H9 (cell line): ENCODE results near the gene ARAP1. TPM values are rescaled to one million over a fixed set of nuclear protein-coding genes. Genes with fewer than 3 reads are reported as not detected.
A peak's percentile ranks its signal among the peaks of the same experiment; 100 is the strongest.

Source experiments
- DNase-seq: peaks from one replicate; pipeline ENCODE4 v3.0.0-alpha.2; 2017
- H2AFZ ChIP-seq: one replicate; pipeline ENCODE4 v1.6.1; 2013; ENCODE audit warnings: mild to moderate bottlenecking, low read length, control low read depth, moderate library complexity
- H2AK5ac ChIP-seq: 2 replicates; pipeline ENCODE4 v1.6.1; 2013; ENCODE audit warnings: low read length, control low read depth, mixed read lengths; ENCODE audit not compliant: insufficient read length
- H2BK120ac ChIP-seq: one replicate; pipeline ENCODE4 v1.6.1; 2013; ENCODE audit warnings: low read depth, mild to moderate bottlenecking, low read length, control low read depth, inconsistent platforms; ENCODE audit not compliant: poor library complexity, severe bottlenecking
- H2BK12ac ChIP-seq: 2 replicates; pipeline ENCODE4 v1.6.1; 2013; ENCODE audit warnings: low read length, control low read depth, mixed read lengths, low read depth; ENCODE audit not compliant: insufficient read length
- H2BK15ac ChIP-seq: 2 replicates; pipeline ENCODE4 v1.6.1; 2013; ENCODE audit warnings: low read depth, low read length, control low read depth
- H2BK20ac ChIP-seq: one replicate; pipeline ENCODE4 v1.6.1; 2013; ENCODE audit warnings: low read depth, mild to moderate bottlenecking, low read length, control low read depth, inconsistent platforms; ENCODE audit not compliant: poor library complexity, severe bottlenecking
- H2BK5ac ChIP-seq: 2 replicates; pipeline ENCODE4 v1.6.1; 2013; ENCODE audit warnings: low read length, control low read depth, mixed read lengths; ENCODE audit not compliant: insufficient read length
- H3K14ac ChIP-seq: 2 replicates; pipeline ENCODE4 v1.6.1; 2013; ENCODE audit warnings: low read length, control low read depth; ENCODE audit not compliant: insufficient read depth
- H3K18ac ChIP-seq: 2 replicates; pipeline ENCODE4 v1.6.1; 2013; ENCODE audit warnings: low read depth, mild to moderate bottlenecking, mixed read lengths, low read length, control low read depth; ENCODE audit not compliant: insufficient read length
- H3K23ac ChIP-seq: 2 replicates; pipeline ENCODE4 v1.6.1; 2013; ENCODE audit warnings: low read length, control low read depth, mixed read lengths, low read depth; ENCODE audit not compliant: insufficient read length
- H3K23me2 ChIP-seq: 2 replicates; pipeline ENCODE4 v1.6.1; 2013; ENCODE audit warnings: low read depth, mild to moderate bottlenecking, mixed read lengths, low read length, control low read depth; ENCODE audit not compliant: insufficient read length, poor library complexity, severe bottlenecking
- H3K27ac ChIP-seq: 2 replicates; pipeline ENCODE4 v1.5.1; 2013; ENCODE audit warnings: low read length, control low read depth, mixed read lengths, low read depth; ENCODE audit not compliant: insufficient read length
- H3K27me3 ChIP-seq: 2 replicates; pipeline ENCODE4 v1.6.1; 2013; ENCODE audit warnings: low read length, control low read depth, inconsistent platforms; ENCODE audit not compliant: insufficient read depth
- H3K4ac ChIP-seq: 2 replicates; pipeline ENCODE4 v1.6.1; 2013; ENCODE audit warnings: low read depth, mild to moderate bottlenecking, control low read depth, inconsistent platforms, low read length, moderate library complexity
- H3K4me1 ChIP-seq: 2 replicates; pipeline ENCODE4 v1.6.1; 2013; ENCODE audit warnings: low read length, control low read depth, inconsistent platforms; ENCODE audit not compliant: insufficient read depth
- H3K4me2 ChIP-seq: 2 replicates; pipeline ENCODE4 v1.6.1; 2013; ENCODE audit warnings: low read length, control low read depth, mixed read lengths; ENCODE audit not compliant: insufficient read length, insufficient read depth
- H3K56ac ChIP-seq: 2 replicates; pipeline ENCODE4 v1.6.1; 2013; ENCODE audit warnings: low read depth, mild to moderate bottlenecking, mixed read lengths, low read length, control low read depth; ENCODE audit not compliant: insufficient read length
- H3K79me1 ChIP-seq: 2 replicates; pipeline ENCODE4 v1.6.1; 2013; ENCODE audit warnings: low read depth, mild to moderate bottlenecking, moderate library complexity, low read length, control low read depth, inconsistent platforms; ENCODE audit not compliant: insufficient read depth, poor library complexity, severe bottlenecking
- H3K79me2 ChIP-seq: 2 replicates; pipeline ENCODE4 v1.6.1; 2013; ENCODE audit warnings: low read length, control low read depth, inconsistent platforms; ENCODE audit not compliant: insufficient read depth
- H3K9ac ChIP-seq: 2 replicates; pipeline ENCODE4 v1.6.1; 2013; ENCODE audit warnings: low read length, control low read depth, mixed read lengths; ENCODE audit not compliant: insufficient read length; ENCODE audit errors: extremely low read depth
- H3K9me3 ChIP-seq: one replicate; pipeline ENCODE4 v1.6.1; 2013; ENCODE audit warnings: low read depth, low read length, inconsistent platforms; ENCODE audit not compliant: control insufficient read depth
- H3T11ph ChIP-seq: one replicate; pipeline ENCODE4 v1.6.1; 2013; ENCODE audit warnings: mild to moderate bottlenecking, low read length, control low read depth, inconsistent platforms
- H4K20me1 ChIP-seq: one replicate; pipeline ENCODE4 v1.6.1; 2013; ENCODE audit not compliant: control insufficient read depth, insufficient read length, insufficient read depth
- H4K5ac ChIP-seq: 2 replicates; pipeline ENCODE4 v1.6.1; 2013; ENCODE audit warnings: low read depth, mild to moderate bottlenecking, mixed read lengths, low read length, control low read depth; ENCODE audit not compliant: insufficient read length
- H4K8ac ChIP-seq: replicated peaks from 2 replicates; pipeline ENCODE4 v1.6.1; 2013; ENCODE audit warnings: low read length, control low read depth, mixed read lengths, low read depth; ENCODE audit not compliant: insufficient read length
- H4K91ac ChIP-seq: 2 replicates; pipeline ENCODE4 v1.6.1; 2013; ENCODE audit warnings: low read depth, mild to moderate bottlenecking, moderate library complexity, mixed read lengths, low read length, control low read depth; ENCODE audit not compliant: insufficient read length
- H3K27ac Mint-ChIP-seq, 3 experiments: 2 replicates in 2 of 3; 3 replicates in 1 of 3; pipeline ENCODE4 v1.8.0; 2020 to 2021; ENCODE audit warnings: mixed read lengths in 3 of 3, mild to moderate bottlenecking in 1 of 3, moderate library complexity in 1 of 3
- H3K27me3 Mint-ChIP-seq: 2 replicates; pipeline ENCODE4 v1.8.0; 2021; ENCODE audit warnings: low read depth, mild to moderate bottlenecking, moderate library complexity, mixed read lengths
- H3K36me3 Mint-ChIP-seq, 3 experiments: 2 replicates in 2 of 3; 3 replicates in 1 of 3; pipeline ENCODE4 v1.8.0; 2020 to 2021; ENCODE audit warnings: low read depth in 3 of 3, mixed read lengths in 3 of 3; ENCODE audit not compliant: insufficient read depth in 1 of 3
- H3K4me1 Mint-ChIP-seq, 2 experiments: 2 replicates each; pipeline ENCODE4 v1.8.0; 2020; ENCODE audit warnings: mixed read lengths in 2 of 2
- H3K4me3 Mint-ChIP-seq, 2 experiments: 2 replicates in 1 of 2; 3 replicates in 1 of 2; pipeline ENCODE4 v1.8.0; 2020 to 2021; ENCODE audit warnings: mild to moderate bottlenecking in 2 of 2, mixed read lengths in 2 of 2, moderate library complexity in 1 of 2
- H3K9me3 Mint-ChIP-seq, 2 experiments: 2 replicates in 1 of 2; 3 replicates in 1 of 2; pipeline ENCODE4 v1.8.0; 2020; ENCODE audit warnings: mild to moderate bottlenecking in 2 of 2, mixed read lengths in 2 of 2, moderate library complexity in 1 of 2
- WGBS: extraction: QIAGEN DNeasy Blood & Tissue Kit; methylation state at CpG from one replicate; pipeline ENCODE4 v1.1.7; 2013; ENCODE audit warnings: missing lambda C conversion rate, low lambda C conversion rate, mixed read lengths; ENCODE audit not compliant: insufficient read length; ENCODE audit errors: extremely low coverage; 5-methylcytosine and 5-hydroxymethylcytosine counted together
- total RNA-seq: library from RNA; stranded (reverse); gene quantifications from 2 replicates; pipeline ENCODE4 v1.2.1, GENCODE V29; 2021
- TF ChIP-seq, protein P1 (sequence below): fragments of 200-600 bp; sonication (generic); conservative IDR thresholded peaks from 3 replicates; pipeline ENCODE4 v1.8.0; 2021; ENCODE audit warnings: antibody characterized with exemption, mild to moderate bottlenecking

The ARAP1 gene
- total RNA-seq, 1 experiment from 2014 or later = 59.4 TPM

GRCh38 chr11:72754149-72754543, 1.9 kb upstream of the ARAP1 start:
- Histone ChIP-seq H3K4me2 (no peak overlapping the region), H3K27ac (no peak overlapping the region), H2AFZ (no peak overlapping the region), H3K14ac (no peak overlapping the region; the same call in 1 of the 2 replicates), H3K9ac (no peak overlapping the region), H4K8ac (no peak overlapping the region), H3K9me3 (no peaks in the 10 kb centered on the region), H3K79me1 (peaks cover 7% of the 10 kb centered on the region), H2BK120ac (no peak overlapping the region), H3K4me1 (no peaks in the 10 kb centered on the region; the same call in 1 of the 2 replicates), H2BK20ac (no peak overlapping the region), H3K79me2 (peaks cover 5% of the 10 kb centered on the region; the same call in 1 of the 2 replicates), H3K18ac (no peak overlapping the region), H4K5ac (no peak overlapping the region), H3K23ac (no peak overlapping the region), H3K27me3 (no peaks in the 10 kb centered on the region), H2AK5ac (no peak overlapping the region), H4K91ac (no peak overlapping the region), H3K4ac (no peak overlapping the region), H2BK5ac (no peak overlapping the region), H3T11ph (no peak overlapping the region), H3K23me2 (peaks cover 4% of the 10 kb centered on the region), H4K20me1 (peaks cover 2% of the 10 kb centered on the region), H2BK12ac (no peak overlapping the region), H3K56ac (no peak overlapping the region), H2BK15ac (no peak overlapping the region)
- no CpG with 5 or more reads among the region's 8 CpGs for WGBS
- TF ChIP-seq, protein P1, sequence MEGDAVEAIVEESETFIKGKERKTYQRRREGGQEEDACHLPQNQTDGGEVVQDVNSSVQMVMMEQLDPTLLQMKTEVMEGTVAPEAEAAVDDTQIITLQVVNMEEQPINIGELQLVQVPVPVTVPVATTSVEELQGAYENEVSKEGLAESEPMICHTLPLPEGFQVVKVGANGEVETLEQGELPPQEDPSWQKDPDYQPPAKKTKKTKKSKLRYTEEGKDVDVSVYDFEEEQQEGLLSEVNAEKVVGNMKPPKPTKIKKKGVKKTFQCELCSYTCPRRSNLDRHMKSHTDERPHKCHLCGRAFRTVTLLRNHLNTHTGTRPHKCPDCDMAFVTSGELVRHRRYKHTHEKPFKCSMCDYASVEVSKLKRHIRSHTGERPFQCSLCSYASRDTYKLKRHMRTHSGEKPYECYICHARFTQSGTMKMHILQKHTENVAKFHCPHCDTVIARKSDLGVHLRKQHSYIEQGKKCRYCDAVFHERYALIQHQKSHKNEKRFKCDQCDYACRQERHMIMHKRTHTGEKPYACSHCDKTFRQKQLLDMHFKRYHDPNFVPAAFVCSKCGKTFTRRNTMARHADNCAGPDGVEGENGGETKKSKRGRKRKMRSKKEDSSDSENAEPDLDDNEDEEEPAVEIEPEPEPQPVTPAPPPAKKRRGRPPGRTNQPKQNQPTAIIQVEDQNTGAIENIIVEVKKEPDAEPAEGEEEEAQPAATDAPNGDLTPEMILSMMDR = no peak
- peaks cover 19 to 40% of the 10 kb centered on the region in 2 experiments for H3K4me1 Mint-ChIP-seq
- 0 out of 7 replicates have a peak overlapping the region, but pooled peaks of 1 of the 3 experiments have one; percentile 12 for H3K27ac Mint-ChIP-seq
- H3K36me3 Mint-ChIP-seq = peaks cover 3 to 10% (median 8%) of the 10 kb centered on the region in 3 experiments; a peak in 5 of 7 replicates
- DNase-seq = no peak
- no peak overlapping the region; a peak in 1 of 5 replicates for H3K4me3 Mint-ChIP-seq
- no peaks in the 10 kb centered on the region for H3K27me3 Mint-ChIP-seq
- H3K9me3 Mint-ChIP-seq = no peaks in the 10 kb centered on the region; a peak in 1 of 5 replicates
